Breast epithelium (tissue), 3 donors: ENCODE data around the gene KCND3.

Experiments
- POLR2A ChIP-seq: fragments of 450-650 bp; IDR thresholded peaks from one replicate; pipeline ENCODE4 v1.6.1; 2016; ENCODE audit warnings: antibody characterized with exemption, mild to moderate bottlenecking, moderate library complexity
- POLR2AphosphoS5 ChIP-seq, 3 donors: sonication (generic); formaldehyde crosslinking; IDR thresholded peaks; one replicate each; pipeline ENCODE4 v1.6.1; 2017; ENCODE audit warnings: antibody characterized with exemption in 3 of 3
- TF ChIP-seq, protein P1 (sequence below), 3 donors: fragments of 450-650 bp; IDR thresholded peaks; one replicate each; pipeline ENCODE4 v1.5.1; 2016 to 2017; ENCODE audit warnings: antibody characterized with exemption in 3 of 3, mild to moderate bottlenecking in 3 of 3, moderate library complexity in 3 of 3

DNA sequence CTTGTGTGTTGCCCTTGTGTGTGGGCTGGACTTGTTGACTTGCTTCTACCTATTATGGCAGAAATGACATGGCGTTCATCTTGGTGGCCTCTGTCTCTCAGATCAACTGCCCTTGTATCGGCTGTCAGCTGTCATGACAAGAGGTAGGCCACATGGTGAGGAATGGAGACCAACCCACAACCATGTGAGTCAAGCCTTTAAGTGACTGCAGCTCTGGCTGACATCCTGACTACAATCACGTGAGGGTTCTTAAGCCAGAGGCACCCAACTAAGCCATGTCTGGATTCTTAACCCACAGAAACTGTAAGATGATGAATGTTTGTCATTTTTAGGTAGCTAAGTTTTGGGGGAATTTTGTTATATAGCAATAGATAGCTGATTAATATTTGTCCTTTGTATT is 82.1 kb downstream of the KCND3 start:
- TF ChIP-seq, protein P1, sequence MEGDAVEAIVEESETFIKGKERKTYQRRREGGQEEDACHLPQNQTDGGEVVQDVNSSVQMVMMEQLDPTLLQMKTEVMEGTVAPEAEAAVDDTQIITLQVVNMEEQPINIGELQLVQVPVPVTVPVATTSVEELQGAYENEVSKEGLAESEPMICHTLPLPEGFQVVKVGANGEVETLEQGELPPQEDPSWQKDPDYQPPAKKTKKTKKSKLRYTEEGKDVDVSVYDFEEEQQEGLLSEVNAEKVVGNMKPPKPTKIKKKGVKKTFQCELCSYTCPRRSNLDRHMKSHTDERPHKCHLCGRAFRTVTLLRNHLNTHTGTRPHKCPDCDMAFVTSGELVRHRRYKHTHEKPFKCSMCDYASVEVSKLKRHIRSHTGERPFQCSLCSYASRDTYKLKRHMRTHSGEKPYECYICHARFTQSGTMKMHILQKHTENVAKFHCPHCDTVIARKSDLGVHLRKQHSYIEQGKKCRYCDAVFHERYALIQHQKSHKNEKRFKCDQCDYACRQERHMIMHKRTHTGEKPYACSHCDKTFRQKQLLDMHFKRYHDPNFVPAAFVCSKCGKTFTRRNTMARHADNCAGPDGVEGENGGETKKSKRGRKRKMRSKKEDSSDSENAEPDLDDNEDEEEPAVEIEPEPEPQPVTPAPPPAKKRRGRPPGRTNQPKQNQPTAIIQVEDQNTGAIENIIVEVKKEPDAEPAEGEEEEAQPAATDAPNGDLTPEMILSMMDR (IDR thresholded peaks at IDR 0.05) = no peak
- TF ChIP-seq POLR2A (no peak), POLR2AphosphoS5 (IDR thresholded peaks at IDR 0.05) (no peak)
